T-helper 2 cell (primary cell): ENCODE measurements around the gene RGS7BP.
A peak's percentile ranks its signal among the peaks of the same experiment; 100 is the strongest.
"Not testable (repeated sequence)": the region's sequence is repeated elsewhere in the genome, so short reads cannot be mapped to it uniquely, and the experiment has no call there.

Experiments
- DNase-seq, 5 experiments: peaks; one replicate each; pipeline versions ENCODE4 v3.0.0 to v3.0.0-alpha.2; 2012 to 2022
- total RNA-seq, 2 donors: gene quantifications; one replicate each; lab custom pipeline; 2026; lab: John Stamatoyannopoulos, UW

The RGS7BP gene
- 0 reads per million in 2 donors for total RNA-seq

DNA sequence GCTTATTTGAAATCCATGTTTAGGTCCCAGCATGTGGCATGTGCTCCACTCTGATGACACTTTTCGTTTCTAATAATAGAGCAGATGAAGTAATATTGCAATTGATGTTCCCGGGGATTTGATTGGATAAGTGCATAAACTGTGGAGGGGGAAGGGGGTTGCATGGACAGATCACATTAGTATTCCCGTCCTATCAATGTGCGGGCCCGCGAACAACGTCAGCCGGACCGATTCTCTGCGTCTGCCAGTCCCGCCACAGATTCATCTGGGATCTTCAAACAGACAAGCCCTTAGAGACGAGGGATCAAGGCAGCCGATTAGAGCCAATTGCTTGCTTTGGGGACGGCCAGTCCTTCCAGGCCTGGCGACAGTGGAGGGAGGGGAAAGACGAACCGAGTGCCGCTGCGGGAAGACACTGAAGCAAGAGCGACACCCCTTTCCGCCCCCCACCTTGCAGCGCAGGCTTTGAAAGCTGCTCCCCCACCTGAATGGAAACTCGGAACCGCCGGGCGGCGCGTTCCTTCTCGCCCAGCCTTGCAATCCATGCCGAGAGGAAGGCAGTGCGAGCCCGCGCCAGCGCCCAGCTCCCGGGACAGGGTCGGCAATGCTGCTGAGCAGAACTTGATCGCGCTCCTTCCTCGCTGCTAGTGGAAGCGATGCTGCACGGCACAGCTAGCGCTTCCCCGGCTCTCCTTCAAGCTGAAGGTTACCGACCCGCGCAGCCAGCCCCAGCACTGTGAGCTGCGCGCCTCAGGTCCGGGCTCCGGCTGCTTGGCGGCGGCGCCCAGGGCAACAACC, at the start of gene RGS7BP:
Gene RGS7BP, plus strand, starts transcription at position 247 of the 798 bp plus-strand sequence. CDS start 610 bp downstream, outside the sequence.
- DNase-seq, result peak in 2 of 5 experiments; percentile 0 to 10

DNA sequence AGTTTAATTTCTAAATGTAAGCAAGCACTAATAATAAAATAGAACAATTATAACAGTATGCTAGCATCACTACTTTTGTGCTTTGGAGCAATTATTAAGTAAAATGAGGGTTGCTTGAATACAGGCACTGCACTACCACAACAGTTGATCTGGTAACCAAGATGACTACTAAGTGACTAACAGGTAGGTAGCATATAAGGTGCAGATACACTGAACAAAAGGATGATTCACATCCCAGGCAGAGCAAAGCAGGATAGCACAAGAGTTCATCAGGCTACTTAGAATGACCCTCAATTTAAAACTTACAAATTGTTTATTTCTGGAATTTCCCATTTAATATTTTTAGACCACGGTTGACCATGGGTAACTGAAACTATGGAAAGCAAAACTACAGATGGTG, 48.0 kb upstream of the RGS7BP start:
- DNase-seq, result no peak

DNA sequence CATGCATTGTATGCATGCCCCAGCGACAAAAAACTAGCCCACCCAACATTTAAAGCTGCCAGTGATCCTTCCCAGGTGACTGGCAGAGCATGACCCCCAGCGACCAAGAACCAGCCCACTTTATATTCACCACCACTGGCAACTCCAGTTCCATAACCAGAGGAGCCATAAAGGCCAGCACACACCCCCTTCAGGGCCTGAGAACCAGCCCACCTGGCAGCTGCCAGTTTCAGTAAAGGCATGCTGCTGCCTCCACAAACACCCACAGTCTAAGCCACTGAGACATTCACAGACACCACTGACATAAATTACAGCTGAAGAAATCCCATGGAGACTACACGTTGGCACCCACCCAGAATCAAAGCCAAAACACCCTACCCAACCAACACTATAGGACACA, 46.9 kb upstream of the RGS7BP start:
- no peak for DNase-seq

DNA sequence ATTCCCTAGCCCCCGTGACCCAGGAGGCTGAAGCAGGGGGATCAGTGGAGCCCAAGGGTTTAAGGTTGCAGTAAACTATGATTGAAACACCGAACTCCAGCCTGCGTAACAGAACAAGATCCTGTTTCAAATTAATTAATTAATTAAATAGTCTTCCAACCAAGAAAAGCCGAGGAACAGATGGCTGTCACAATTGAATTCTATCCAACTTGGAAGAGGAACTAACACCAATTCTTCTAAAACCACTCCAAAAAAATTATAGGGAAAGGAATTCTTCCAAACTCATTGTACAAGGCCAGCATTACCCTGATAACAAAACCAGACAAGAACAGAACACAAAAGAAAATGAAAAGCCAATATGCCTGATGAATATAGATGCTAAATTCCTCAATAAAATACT, 43.4 kb upstream of the RGS7BP start:
- DNase-seq, result no peak

DNA sequence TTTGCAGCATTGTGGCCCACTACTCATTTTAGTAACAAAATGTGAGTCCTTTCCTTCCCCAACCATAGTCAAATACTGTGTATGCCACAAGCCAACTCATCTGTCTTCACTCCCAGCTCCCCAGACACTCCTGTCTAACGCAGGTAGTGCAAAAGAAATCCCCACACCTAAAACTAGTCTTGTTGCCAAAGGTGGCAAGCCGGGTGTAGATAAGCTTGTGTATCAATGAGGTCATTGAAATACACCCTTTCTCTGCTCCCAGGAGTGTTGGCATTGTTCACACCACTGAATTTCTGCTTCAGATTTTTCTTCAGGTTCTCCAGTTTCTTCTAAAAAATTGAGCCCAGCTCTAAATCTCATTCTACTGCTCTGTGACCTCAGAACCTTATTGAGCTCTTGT, 19.7 kb upstream of the RGS7BP start:
- DNase-seq, result no peak

DNA sequence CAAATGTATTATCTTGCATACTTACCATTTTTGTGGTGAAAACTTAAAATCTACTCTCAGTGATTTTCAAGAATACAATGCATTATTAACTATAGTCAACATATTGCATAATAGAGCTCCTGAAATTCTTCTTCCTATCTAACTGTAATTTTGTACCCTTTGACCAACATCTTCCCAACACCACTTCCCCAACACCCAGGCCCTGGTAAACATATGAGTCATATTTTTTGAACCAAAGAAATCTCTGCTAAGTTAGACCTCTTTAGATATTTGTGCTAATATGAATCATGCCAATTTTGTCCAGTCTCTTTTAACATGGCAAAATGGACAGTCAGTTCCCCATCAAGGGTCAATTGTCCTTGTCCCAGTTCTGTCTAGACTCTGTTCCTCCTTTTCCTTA, 18.5 kb upstream of the RGS7BP start:
- no peak for DNase-seq

DNA sequence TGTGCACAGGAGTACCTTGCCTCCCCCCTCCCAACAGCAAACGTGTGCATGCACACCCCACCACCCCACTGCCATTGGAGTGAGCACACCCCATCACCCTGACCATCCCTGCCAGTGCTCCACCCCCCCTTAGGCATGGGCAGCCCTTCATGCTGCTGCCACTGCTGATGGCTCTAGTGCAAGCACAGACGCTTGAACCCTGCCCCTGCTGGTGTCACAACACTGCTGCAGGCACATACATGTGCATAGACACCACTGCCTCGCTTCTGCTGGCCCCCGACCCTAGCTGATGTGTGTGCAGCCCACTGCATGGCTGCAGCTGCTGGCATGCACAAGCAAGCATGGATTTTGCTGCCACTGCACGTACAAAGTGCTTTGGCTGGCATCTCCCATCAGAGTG, 16.0 kb upstream of the RGS7BP start:
- no peak for DNase-seq

DNA sequence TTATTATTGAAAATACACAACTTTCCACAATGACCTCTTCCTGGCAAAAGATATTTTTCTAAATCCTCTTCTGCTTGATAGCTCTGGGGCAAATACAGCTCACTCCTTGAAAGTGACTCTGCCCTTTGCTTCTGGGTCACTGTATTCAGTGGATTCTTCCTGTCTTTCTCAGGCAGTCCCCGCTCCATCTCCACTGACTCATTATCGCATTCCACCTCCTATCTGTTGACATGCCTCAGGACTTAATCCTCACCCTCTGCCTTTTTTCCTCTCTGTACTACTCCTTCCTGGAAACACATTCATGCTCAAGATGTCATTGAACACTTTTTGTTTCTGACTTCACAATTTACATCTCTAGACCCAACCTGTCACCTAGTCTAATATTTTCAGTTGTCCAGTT, 8.4 kb upstream of the RGS7BP start:
- no peak for DNase-seq

DNA sequence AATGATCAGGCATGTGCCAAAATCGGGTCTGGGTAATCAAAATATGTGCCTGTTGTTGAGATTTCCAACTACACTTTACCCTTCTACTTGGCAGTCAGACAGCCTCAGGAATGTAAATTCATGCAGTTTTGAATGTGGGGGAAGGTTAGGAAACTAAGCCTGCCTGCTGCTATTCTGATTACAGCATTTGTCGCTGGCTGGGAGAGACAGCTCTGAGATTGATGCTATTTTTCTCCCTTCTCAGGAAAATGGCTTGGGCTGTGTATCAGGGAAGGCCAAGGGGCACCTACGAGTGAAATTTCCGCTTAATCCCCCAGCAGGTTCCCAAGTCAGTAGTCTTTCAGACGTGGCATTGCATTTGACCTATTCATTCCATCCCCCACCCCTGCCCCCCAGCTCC, 3.6 kb upstream of the RGS7BP start:
- no peak for DNase-seq

DNA sequence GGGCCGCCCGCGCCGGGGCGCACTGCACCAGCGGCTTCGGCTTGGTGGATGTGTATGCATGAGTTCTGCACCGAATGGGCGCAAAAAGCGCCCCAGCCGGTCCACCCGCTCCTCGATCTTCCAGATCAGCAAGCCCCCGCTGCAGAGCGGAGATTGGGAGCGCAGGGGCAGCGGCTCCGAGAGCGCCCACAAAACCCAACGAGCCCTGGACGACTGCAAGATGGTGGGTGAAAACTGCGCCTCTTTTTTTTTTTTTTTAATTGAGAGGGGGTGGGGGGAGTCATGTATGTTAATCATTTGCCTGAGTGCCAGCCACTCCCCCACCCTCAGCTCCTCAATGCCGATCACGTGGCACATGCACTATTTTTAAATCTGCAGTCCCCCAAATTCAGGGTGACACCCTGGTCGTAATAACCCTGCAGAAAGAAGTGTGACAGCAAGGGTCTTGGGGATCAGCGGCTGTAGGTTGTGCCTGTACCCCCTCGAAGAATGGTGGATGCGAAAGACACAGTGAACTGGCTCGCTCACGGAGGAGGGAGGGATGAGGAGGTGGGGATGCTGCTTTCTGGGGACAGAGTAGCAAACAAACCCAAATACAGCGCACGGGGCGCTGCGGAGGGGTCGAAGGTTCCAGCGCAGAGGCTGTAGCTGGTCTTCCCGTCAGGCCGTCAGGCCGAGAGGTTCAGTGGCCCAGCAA, 900 bp downstream of the RGS7BP start:
- peak in 1 of 5 experiments; percentile 2 for DNase-seq

DNA sequence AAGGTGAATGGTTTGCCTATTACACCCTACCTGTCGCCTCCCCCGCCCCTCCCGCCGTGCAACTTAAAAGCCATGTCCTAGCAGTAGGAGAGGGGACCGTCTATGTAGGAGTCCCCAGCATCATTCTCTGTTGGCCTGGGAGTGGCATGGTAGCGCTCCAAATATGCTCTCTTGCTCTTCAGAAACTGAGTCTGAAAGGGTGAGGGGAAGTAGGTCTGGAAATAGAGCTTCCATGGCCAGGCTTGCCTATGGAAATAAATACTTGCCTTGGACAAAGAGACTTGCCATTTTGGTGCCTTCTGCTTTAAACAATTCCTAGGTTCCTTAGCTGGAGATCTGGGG, 1.4 kb downstream of the RGS7BP start:
- DNase-seq, result no peak

DNA sequence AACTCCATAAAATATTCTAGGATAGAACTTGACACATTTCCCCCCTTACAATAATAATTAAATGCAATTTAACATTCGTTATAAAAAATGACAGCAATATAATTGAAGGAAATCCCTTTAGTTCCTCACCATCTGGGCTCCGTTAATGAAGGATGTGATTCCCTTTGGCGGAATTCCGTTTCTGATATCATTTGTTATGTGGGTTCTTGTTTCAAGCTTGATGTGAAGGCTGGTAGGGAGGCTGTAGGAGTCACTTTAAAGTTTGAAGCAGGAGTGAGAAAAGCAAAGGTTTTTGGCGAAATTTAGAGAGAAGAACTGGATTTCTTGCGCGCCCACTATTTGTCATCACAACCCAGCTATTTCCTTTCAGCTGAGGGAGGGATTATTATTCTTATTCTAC, 4.0 kb downstream of the RGS7BP start:
- no peak for DNase-seq

DNA sequence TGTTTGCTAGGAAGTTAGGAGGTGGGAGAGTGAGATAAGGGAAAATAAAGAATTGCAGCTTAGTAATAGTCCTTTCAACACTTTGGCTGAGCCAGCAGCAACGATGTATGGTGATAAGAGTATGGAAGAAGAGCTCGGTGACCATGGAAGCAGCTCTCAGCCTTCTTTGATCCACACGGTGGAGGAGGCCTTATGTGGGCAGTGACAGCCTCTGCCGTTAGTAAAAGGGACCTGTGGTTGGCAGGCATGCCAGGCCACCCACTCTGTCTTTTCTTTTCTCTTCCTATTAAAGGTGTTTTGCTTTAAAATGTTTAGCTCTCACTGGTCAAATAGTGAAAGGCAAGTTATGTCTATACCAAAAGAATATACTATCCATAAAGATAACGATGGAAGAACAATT, 7.7 kb downstream of the RGS7BP start:
- DNase-seq, result no peak

DNA sequence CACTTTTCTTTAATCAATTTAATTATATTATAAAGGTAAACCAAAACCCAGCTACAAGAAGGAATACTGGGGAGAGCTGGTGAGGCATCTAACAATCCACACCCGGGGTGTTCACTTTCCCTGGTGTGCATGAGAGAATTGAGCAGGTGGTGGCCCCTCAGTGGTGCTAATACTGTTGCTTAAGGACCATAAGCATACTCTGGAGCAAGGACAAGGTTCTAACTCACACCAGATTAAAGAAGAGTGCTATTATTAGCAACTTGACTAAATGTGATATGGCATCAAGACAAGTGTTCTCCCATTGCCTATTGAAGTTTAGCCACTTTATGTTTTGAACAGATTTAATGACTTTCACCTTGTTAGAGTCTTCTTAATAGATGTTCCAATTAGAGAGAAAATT, 8.8 kb downstream of the RGS7BP start:
- no peak for DNase-seq

DNA sequence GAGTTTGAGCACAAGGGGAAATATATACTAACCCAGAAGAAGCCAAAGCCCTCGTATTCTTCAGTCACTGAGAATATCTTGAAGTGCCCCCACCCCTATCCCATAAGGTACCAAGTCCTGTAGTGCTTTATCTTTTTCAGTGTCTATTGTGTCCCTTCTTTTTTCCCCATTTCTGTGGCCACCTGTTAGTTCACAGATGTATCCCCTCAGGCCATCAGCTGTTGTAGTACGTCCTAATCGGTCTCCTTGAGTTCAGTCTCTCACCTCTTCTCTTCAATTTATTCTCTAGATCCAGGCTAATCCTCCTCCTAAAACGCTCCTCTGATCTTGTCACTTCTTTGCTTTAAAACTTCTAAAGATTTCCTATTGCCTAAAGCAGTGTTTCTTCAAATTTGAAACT, 10.4 kb downstream of the RGS7BP start:
- no peak for DNase-seq

DNA sequence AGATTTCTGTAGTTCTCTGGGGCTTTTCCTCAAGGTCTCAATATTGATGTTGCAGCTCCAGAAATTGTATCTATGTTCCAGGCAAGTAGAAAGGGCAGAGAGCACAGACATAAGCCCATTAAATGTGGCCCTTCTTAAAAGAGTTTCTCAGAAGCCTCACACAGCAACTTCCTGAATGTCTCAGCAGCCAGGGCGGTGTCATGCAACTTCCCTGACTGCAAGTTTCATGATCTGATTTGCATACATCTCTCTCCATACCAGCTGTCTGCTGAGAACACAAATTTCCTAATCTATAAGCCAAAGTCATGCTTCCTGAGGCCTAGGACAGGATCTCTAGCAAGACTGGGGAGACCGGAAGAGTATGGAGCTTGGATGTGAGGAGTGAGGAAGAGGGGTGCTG, 13.0 kb downstream of the RGS7BP start:
- no peak for DNase-seq

DNA sequence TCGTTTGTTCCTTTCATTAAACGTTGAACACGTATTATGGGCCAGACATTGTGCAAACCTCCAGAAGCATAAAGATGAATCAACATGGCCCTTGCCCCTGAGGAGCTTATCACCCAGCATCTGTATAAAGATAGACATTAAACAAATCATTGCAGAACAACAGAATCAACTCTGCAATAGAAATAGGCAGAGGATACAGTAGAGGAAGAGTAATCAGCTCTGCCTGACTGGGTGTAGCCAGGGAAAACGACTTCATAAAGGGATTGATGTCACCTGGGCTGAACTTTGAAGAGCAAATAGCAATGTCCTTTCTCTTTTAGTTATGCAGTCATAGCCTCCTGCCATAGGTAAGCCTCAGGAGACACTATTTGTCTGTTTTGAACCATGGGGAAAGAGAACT, 13.4 kb downstream of the RGS7BP start:
- DNase-seq, result no peak

DNA sequence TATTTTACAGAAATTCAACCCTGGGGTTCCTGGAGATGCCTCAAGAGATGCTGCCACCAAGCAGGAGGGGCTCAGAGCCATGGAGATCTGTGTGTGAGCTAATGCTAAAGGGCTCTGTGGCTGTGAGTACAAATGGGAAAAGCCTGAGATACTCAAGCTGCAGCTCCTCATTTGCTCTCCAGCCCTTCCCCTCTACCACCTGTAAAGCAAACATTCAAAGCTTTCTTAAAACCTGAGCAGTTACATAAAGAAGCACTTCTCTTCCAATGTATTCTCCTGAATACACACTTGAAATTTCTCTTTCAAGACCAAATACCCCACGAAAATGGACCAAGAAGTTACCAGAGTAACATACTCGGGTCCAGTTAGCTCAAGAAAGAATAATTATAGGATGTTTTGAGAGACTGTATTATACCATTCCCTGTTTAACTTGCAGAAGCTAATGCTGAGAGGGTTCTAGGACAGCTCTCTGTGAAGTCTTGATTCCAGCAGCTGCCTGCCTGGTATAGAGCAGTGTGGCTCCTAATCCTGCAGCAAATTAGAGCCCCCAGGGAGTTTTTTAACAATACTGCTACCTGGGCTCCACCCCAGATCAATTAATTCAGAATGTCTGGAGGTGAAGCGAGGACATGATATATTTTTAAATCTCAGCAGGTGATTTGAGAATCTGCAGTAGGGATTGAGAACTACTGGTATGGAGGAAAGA, 21.1 kb downstream of the RGS7BP start:
- DNase-seq, result no peak

DNA sequence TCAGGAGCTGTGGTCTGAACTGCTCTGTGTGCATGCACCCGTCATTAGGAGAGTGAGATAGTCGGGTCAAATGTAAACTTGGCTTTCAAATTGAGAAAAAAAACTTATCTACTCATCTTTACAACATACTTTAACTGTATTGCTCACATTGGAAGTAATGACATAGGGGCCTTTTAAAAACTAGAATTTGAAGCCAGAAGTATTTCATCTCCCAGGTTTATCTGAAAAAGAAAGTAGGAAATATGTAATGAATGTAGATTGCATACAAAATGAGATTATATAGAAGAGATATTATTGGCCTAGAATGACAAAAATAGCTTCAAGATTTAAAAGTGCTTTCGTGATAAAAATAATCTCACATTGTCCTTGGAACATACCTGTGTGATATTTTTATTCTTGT, 24.3 kb downstream of the RGS7BP start:
- DNase-seq, result no peak

DNA sequence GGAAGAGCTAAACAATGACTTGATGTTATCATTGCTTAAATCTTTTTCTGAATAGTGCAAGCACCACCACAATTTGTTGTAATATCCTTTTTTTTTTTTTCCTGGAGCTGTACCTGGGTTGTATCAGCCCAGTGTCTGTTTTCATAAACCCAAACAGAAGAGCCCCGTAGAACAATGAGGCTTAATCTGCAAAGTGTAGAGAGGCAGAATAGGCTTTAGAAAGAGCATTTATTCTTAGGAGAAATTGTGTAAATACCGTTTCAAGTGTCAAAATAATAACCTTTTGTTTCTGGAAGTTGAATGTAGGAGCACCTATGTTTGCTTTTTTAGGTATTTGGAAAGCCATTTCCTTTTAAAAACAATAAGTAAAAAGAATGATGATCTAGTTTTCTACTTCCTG, 26.4 kb downstream of the RGS7BP start:
- no peak for DNase-seq

DNA sequence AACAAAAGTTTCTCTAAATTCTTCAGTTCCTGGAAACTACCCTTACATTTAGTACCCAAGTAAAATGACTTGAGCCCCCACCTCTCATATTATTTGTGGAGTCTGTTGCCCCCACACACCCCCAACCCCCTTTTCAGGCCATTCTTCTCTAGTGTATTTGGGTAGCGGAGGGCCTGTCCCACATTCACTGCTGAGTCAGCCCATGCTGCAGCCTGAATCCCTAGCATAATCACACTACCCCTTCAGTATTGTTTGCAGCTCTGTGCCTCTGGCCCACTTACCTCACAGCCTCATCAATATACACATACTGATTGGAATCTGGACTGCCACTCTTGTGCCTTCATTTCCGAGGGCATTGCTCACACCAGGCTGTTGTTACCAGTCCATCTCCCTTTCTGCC, 26.8 kb downstream of the RGS7BP start:
- no peak for DNase-seq

DNA sequence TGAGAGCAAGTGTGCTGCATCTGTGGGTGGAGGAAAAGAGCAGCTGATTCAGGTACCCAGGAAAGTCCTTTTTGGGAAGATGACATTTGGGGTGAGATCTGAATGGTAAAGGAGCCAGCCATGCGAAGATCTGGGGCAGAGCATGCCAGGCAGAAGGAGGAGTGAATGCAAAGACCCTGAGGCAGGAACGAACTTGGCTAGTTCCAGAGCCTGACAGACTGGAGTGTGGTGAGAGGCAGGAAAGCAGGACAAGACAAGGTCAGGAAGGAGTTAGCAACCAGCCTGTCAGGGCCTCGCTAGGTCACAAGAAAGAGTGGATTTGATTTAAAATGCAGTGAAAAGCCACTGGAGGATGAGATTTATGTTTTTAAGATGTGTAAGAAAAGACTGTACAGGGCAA, 28.2 kb downstream of the RGS7BP start:
- no peak for DNase-seq

DNA sequence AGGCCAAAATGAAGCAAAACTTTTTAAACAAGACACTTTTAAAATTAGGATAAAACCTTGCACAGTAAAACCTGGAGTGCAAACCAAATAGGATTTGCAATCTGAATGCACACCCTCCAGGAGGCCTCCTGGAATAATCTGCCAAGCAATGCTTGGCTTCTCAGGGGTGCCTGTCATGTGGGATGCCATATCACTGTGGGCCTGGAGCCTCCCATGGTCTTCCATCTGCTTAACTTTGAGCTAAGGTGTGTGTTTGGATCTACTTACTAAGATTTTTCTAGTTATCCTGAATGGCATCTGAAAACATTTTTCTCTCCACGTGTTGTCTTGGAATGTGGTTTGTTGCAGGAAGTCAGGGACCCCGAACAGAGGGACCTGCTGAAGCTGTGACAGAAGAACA, 52.1 kb downstream of the RGS7BP start:
- no peak for DNase-seq

DNA sequence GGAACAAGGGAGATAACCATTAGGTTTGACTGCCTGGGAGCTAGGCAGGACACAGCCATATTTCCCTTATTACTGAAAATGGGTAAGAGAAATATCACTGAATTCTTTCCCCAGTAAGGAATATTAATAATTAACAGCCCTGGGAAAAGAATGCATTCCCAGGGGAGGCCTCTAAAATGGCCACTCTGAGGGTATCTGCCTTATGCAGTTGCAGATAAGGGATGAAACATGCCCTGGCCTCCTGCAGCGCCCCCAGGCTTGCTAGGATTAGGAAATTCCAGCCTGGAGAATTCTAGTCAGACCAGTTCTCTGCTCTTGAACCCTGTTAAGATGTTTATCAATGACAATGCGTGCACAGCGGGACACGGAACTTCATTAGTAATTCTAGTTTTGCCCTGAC, 52.8 kb downstream of the RGS7BP start:
- not testable (repeated sequence) for DNase-seq
